OCI-M1 (cell line): ENCODE measurements around the gene IL17B.

ENCODE experiments used
- DNase-seq: peaks from one replicate; lab custom pipeline; 2025; lab: John Stamatoyannopoulos, UW

IL17B gene, protein sequence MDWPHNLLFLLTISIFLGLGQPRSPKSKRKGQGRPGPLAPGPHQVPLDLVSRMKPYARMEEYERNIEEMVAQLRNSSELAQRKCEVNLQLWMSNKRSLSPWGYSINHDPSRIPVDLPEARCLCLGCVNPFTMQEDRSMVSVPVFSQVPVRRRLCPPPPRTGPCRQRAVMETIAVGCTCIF

DNA sequence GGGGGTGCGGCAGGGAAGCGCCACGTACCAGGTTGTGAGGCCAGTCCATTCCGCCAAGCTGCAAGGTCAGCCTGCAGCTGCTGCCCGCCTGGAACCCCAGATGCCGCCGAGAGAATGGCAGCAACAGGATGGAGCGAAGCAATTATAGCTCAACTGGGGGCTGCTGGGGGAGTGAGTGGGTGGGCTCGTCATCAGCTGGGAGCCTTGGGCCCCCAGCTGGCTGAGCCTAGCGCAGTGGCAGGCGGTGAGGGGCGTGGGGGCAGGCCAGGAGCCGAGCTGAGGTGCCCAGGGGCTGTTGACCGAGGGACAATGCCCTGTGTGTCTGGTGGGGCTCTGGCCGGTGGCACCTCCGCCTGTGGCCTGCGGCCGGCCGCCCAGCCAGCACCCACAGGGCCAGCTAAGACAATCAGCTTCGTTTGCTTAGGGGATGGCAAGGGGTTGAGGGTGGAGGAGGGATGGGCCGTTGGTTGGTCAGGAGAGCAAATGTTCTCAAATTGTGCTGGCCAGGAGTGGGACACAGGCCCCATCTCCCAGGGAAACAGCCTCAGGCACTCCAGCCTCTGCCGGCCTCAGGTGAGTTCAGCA is at the start of gene IL17B:
IL17B (minus strand) TSS at position 116 of the 585 bp plus-strand sequence; CDS start at position 49, 67 bp downstream.
- DNase-seq: no peak

DNA sequence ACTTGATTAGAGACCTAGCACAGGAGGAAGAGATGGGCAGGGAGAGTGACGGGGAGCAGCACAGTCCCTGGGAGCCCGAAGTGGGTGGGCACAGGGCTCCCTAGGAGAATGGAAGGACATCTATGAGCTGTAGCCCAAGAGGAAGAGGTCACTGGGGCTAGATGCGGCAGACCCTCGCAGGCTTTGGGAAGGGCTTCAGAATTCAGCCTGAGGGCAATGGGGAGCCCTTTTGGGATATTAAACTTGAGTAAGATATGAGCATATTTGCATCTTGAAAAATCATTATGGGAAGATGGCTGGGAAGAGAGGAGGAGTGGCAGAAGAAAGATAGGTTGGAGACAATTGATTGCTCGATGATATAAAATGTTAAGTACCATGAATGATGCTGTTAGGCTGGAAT is 48.9 kb upstream of the IL17B start:
- no peak for DNase-seq

DNA sequence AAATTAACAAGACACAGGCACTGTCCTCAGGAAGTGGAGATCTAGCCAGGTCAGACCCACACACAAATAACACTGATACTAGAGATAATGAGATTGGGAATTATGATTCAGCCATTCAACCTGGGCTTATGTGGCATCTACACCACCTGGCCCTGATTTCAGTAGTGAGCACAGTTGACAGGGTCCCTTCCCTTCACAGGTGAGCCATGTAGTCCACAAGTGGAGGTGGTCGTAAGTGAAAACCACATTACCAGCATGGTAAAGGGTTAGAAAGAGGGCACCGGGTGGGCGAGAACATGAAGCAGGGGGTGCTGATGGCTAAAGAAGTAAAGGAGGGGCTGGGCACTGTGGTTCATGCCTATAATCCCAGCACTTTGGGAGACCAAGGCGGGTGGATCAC is 48.3 kb upstream of the IL17B start:
- no peak for DNase-seq

DNA sequence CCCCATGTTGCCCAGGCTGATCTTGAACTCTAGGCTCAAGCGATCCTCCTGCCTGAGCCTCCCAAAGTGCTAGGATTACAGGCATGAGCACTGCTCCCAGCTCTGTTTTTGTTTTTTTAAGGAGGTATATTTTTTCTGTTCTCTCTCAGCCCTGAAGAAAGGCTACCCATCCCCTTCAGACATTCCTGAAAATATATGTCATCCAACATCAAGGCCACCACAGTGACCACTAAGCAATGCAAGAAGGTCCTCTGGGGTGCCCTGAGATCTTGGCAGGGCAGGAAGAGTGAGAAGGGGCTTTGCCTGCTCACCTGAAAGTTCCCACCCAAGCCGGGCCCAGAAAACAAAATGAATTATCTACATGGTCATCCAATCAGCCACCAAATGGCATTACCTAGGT is 47.8 kb upstream of the IL17B start:
- no peak for DNase-seq

DNA sequence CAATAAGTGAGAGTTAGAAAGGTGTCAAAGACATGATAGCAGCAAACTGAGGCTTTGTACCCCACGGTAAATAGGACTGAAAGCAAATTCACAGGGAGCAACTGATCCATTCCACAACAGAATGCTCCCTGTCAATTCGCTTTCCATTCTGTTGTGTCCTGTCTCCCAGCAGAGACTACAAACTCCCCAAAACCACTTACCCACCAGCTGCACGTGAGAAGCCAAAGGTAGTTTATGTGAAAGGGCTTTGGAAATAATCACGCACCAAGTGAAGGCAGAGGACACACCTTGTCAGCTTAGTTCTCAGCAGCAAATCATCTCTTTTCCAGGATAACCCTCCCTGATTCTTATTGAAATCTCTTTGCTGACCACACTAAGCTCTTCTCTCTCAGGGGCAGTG is 46.6 kb upstream of the IL17B start:
- no peak for DNase-seq

DNA sequence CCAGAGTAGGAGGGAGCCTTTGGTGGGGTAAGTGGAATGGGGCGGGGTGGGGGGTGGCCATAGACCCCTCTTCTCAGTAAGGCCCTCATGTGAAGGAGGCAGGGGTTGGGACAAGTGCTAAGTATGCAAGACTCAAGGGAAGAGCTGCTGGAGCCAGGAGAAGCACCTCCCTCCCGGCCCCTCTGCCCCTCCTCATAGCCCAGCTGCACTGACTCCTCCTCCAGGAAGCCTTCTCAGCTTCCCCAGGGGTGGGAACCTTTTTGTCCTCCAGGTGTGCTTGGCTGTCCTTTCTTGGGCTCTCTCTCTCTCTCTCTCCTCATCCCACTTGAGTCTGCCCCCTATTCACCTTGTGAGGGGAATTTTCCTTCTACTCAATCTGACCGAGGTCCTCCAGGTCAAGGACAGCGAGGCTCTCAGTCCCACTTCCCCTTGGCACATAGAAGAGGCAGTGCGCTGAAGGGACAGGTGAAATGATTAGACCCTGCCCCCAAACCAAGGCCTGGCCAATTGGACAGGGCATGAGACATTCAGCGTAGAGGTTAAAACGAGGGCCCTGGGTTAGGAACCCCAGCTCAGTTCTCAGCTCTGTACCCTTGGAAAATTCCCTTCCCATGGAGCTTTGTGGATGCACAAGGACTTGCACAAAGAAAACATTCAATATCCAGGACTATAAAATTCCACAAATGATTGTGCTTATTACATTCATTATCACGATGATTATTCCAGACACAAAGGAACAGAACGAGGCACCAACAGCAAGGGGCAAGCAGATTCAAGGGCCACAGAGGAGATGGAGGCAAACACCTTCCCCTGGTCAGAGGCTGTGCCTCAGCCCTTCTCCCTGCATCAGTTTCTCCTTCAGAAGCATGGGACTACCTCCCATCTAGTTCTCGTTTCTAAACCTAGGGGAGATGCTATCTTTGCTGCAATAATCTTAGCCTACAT is 45.6 kb upstream of the IL17B start:
- DNase-seq: no peak

DNA sequence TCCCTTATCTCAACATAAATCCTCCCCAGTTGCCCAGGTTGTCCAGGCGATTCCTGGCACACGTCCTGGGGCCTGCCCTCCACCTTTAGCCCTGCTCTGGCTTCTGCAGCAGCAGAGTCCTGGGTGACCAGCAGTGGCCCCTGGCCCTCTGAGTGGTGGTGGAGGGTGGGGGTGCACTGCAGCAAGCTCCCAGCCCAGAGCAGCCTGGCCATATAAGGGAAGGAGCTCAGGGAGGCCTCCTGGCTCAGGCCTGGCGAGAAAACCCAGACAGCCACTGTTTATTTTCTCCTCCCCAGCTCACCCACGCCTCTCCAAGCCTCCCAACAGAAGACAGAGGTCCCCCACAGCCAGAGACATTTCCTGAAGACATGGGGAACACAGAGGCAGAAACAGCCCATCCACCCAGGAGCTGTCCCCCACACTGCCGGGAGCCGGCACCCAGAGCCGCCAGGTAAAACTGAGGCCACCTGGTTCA is 44.7 kb upstream of the IL17B start:
- no peak for DNase-seq

DNA sequence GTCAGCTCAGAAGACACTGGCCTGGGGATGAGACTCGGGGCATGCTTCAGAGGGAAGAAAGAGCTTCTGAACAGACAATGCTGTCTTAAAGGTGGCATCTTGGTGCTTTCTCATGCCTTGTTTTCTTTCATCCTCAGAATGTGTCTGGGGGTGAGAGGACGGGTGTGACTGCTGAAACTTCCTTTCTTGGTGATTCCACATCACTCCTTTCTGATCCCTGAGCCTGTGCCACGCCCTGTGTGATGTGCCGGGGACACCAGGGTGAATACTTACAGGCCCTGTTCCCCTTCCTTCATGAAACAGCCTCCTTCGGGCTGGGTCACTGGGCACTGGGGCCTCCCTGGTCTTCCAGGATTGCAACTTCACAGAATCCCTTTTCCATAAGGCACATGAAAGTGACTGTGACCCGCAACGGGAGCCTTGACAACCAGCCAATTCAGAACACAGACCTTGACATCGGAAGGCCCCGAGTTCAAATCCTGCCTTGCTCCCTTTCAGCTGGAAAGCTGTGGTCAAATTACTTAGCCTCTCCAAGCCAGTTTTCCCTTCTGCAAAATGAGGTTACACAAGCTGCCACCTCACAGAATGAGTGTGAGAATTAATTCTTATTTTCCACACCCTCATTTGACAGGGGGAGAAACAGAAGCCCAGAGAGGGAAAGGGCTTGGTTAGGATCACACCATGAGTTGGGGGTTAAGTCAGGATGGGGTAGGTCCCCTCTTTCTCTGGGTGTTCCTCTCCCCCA is 44.1 kb upstream of the IL17B start:
- DNase-seq: no peak

DNA sequence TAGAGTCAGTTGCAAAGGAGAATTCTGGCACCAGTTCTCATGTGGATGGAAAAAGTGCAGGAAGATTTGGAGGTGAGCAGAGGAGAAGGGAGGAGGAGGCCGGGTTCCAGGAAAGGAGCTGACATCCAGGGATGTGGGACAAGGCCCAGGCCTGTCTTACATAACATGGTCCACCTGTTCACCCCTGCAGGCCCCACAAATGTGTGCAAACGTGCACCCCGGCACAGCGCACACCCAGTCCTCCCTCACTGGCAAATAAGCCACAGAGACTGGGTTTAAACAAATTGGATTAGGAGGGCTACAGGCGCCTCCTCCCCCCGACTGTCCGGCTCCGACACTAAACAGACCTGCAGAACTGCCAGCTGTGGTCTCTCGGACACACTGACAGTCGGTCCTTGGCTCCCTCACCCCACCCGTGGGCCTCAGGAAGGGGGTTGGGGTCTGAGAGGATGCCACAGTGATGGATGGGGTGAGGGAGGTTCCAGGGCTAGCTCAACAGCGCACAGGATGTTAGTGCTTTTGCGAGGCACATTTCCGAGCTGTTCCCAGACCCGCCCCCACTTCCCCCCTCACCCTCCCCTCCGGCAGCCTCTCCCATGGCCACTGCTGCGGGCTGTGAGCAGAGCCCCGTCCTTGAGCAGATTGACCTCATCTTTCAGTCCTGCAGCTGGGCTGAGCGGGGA is 43.4 kb upstream of the IL17B start:
- no peak for DNase-seq

DNA sequence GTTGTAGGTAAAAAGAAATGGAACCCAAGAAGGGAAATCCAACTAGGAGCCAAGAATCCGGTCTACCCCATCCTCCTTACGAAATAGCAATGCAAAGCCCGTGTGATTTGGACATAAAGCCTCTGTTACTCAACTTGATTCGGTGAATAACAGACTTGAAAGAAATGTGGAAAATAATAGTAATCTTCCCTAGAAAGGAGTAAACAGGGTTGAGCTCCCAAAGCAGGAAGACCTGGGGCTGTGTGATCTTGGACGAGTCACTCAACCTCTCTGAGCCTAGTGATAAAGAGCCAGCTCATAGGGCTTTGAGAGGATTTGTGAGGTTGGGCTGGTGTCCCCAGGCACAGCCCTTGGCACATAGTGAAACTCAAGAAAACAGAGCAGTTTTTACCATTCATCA is 42.7 kb upstream of the IL17B start:
- no peak for DNase-seq

DNA sequence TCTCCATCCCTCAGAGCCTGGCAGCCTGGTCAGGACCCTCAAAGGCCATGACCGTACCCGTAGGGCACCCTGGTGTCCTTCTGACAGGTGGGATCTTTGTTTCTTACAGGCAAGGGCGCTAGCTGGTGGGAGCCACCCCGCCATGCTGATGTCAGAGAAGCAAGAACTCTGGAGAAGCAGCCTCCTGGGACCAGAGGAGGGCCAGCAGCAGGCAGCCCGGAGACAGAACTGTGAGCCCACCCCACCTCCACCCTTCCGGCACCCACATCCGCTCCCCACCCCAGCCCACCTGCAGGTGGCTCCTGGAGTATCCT is 42.2 kb upstream of the IL17B start:
- DNase-seq: no peak

DNA sequence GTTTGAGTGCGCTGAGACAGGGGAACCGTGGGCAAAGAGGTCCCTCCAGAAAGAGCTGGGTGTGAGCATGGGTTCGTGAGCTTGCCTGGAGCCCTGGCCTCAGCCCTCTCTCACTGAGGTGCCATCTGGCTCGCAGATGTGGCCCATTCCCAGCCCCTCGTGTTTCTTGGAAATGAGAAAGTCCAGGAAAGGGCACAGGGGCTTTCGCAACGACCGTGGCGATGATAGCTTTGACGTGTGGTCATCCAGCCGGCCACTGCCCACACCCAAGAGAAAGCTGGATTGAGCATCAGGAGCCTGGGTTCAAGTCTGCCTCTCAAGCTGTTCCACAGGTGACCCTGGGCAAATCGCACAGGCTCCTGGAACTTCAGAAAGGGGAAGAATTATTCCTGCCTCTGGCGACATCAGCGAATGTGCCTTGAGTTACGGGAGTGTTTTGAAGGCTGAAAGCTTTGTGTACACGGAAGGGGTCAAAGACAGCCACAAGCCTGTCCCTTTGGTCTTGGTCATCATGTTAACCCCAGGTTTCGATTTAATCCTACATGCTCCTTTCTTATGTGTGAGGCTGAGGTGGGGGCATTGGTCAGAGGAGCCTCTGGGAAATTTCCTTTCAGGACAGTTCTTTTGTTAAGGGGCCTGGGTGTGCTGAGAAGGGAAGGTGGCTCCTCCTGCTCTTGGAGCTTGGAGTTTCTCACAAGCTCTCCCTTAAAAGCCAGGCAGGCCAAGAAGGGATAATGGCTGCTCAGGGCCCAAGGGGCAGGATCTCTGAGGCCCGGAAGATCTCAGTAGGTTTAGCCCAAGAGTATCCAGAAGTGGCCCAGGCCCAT is 41.7 kb upstream of the IL17B start:
- no peak for DNase-seq

DNA sequence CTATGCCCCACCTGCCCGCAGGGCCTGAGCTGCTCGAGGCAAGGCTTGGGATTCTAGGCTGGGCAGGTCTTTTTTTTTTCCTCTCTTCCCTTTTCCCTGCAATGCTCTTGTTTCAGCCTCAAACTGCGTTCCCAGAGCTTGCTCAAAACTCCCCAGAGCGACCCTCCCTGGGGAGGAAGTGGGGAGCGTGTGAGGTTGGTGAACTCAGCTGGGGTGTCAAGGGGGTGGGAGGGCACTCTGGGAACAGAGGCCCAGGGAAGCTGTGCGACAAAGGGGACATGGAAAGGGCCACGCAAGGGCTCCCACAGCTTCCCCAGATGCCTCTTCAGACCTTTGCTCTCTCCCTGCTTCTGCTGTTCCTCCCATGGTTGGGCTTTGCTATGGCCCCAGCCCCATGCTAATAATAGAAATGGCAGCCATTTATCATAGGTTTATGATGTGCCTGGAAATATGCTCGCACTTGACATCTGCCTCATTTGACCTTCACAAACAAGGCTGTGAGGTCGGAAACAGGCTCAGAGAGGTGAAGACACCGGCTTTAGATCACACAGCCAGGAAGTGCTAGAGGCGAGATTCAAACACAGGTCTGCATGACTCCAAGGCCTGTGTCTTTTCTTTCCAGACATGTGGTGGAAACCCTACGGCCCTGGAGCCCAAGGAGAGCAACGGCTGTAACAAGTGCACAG is 40.9 kb upstream of the IL17B start:
- no peak for DNase-seq

DNA sequence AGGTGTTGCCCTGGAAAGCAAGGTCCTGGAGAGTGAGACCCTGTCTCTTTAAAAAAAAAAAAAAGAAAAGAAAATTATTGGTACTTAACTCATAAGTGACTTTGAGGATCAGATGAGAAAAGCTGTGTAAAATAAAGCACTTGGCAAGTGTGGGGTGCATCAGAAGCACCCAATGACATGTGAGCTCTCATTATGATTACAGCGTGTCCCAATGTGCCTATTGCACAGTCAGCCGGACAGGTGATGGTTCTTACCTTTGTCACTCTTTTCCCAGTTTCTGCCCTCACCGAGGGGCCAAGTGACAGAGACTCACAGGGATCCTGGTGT is 40.4 kb upstream of the IL17B start:
- no peak for DNase-seq

DNA sequence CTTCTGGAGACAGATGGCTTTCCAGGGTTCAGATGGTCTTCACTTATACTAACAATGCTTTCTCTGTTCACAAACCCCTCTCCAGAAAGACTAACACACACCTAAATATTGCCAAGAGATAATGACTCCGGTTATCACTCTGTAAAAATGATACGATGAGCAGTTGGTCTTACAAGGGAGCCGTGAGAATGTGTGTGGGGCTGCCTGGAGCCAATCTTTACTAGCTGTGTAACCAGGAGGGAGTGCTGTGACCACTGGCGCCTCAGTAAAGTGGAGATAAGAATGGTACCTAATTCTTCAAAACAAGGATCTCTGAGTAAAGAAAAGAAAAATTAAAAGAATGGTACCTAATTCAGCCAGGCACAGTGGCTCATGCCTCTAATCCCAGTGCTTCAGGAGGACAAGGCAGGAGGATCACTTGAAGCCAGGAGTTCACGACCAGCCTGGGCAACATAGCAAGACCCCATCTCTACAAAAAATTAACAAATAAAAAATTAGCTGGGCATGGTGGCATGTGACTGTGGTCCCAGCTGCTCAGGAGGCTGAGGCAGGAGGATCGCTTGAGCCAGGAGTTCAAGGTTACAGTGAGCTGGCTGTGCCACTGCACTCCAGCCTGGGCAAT is 39.9 kb upstream of the IL17B start:
- peak; percentile 19 for DNase-seq

DNA sequence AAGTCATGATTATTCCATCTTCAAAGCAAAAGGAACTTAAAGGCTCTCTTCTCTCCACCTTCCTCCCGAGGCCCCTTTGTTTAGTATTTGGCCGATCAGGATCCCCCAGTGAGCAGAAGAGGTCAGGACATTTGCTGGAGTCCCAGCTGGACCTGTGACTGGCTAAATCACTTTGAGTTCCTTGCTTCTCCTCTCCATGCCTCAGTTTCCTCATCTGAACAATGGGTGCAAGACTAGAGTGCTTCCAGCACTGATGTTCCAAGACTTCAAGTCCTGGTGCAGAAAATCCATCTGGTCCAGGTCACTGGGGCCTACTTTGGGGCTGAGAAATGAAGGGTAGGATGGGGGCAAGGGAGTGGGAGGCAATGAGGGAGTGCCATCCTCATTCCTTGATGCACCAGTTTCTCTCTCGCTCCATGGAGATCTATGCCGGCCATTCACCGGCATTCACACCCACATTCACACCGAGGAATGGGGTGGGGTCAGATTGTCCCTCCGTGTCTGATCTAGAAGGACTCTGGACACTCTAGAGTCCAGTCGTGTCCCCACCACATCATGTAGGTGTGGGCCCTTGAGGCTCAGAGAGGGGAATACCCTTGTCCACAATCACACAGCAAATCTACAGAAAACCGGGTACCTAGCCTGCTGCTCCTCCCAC is 38.7 kb upstream of the IL17B start:
- no peak for DNase-seq

DNA sequence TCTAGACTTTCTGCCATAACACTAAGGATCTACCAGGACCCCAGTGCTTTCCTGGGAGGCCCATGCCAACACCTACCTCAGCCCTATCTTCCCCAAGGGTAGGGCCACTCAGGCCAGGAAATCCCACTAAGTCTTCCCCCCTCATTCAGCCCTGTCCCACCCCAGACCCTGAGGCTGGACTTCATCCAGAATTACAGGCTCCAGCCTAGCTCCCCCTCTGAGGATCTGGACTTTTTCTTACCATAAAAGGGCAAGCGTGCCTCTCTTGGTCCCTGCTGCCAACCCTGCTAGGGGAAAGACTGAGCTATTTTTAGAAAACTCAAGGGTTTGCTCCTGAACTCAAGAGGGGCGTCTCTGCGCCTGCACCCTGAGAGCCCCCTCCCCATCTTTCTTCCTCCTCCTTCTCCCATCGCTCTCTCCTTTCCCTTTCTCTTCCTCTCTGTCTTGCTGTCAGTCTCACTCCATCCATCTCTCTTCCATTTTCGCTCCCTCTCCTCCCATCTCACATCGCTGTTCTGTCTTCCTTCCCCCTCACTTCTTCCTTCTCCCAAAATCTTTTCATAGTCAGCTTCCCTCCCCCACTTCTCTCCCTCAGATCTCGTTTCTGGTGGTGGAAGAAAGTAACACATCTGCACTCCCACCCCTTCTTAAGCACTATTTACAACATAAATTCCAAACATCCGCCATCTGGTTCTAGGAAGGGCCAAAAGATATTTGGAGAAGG is 38.1 kb upstream of the IL17B start:
- DNase-seq: no peak

DNA sequence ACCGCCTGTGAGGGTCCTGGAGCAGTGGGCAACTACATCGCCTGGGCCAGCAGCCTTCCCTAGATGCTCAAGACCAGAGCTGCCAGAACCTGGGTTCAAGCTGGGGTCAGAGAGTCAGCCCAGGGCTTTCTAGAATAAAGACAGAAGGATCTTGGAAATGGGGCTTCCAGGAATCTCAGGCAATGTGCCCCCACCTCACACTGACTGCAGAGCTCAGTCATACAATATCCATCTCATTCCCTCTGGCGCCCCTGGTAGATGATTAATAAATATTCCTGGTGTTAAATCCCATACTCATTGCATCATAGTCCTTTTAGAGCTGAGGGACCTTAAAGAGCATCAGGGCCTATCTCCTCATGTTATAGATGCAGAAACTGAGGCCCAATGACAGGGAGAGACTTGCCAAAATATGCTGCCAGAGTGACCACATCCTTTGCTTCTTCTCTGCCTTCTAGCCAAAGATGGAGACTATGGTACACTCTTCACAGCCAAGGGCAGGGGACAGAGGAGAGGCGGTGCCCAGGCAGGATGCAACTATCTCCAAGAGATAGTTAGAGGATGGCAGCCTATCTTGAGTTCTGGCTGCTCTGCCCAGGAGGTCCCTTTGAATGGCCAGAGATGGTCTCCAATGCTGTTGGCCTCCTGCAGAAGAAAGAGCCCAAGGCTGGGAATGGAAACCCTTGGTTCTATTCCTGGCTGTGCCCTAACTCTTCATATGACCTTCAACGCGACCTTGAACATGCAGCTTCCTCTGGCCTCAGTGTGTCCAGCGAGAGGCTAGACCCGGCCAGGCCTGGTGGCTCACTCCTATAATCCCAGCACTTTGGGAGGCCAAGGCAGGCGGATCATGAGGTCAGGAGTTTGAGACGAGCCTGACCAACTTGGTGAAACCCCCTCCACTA is 36.2 kb upstream of the IL17B start:
- no peak for DNase-seq
